GM18870 (cell line): ENCODE data around the gene COQ10A.

ENCODE experiments used
- ATAC-seq: cut with Tn5 transposase; IDR thresholded peaks from one replicate; pipeline ENCODE4 v1.9.1; 2021; ENCODE audit warnings: moderate library complexity; ENCODE audit not compliant: unreplicated experiment

The COQ10A gene

GRCh38 chr12:56311003-56311402 is 44.3 kb downstream of the COQ10A start:
- no peak for ATAC-seq

GRCh38 chr12:56315249-56315621 is 48.5 kb downstream of the COQ10A start:
- ATAC-seq, result no peak

- ATAC-seq, result peak; percentile 89
Observed at GRCh38 chr12:56315622-56316473, 49.1 kb downstream of the COQ10A start, which contains the start of gene CNPY2. Gene CNPY2 (minus strand): TSS chr12:56315988. CDS start chr12:56315217, 771 bp downstream.

GRCh38 chr12:56317675-56318074 is 50.9 kb downstream of the COQ10A start:
- ATAC-seq, result no peak
